GM21390 (cell line): Measurements from ENCODE around the gene MRPL22.
"Not testable (repeated sequence)": the region's sequence is repeated elsewhere in the genome, so short reads cannot be mapped to it uniquely, and the experiment has no call there.

Experiments
- ATAC-seq: cut with Tn5 transposase; IDR thresholded peaks from one replicate; pipeline ENCODE4 v1.9.1; 2021; ENCODE audit not compliant: unreplicated experiment

Gene MRPL22

GRCh38 chr5:154939387-154939786 is 1.5 kb upstream of the MRPL22 start:
- not testable (repeated sequence) for ATAC-seq

GRCh38 chr5:154940375-154940771 is 500 bp upstream of the MRPL22 start:
- ATAC-seq: no peak

- no peak for ATAC-seq
These were observed 2.7 kb downstream of the MRPL22 start for GRCh38 chr5:154943527-154943926.

GRCh38 chr5:154944716-154945115 is 3.8 kb downstream of the MRPL22 start:
- no peak for ATAC-seq

DNA sequence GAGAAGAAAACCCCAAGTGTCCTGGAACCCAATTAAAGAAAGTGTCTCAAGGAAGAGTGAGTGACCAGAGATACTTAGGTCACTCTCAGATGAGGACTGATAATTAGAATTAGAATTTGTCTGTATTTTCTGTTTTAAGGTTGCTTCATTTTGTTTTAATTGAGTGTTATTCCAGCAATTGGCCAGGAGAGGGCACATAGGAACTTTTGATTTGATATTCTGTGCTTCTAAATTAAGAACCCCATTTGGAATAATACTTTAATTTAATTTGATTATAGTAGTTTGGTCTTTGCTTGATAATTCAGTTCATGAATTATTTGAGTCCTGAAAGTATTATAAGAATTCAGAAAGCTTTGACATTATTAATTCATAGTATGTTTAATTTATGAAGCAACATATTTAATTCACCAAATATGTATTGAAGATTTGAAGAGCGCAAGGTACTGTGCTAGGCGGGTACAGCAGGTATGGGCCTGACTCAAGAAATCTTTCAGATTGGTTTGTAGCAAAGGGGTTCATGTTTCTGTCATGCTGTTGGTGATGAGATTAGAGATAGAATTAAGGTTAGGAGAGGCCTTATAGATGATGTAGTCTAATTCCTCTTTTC is 4.9 kb downstream of the MRPL22 start:
- ATAC-seq: no peak

DNA sequence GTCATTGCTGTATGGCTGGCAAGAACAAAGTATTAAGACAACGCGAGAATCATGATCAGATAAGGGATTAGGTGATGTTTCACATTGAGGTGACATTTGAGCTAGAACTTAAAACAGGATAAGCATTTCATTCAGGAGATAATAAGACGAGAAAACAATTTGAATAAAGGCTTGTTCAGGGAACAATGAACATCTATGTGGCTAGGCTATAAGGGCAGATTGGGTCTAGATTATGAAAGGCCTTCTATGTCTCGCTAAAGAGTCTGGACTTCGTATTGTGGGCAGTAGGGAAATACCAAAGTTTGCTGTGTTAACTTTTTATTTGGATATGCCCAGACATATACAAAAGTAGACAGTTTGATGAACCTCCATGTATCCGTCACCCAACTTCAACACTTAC is 6.9 kb downstream of the MRPL22 start:
- ATAC-seq: no peak

- no peak for ATAC-seq
These were observed 7.4 kb downstream of the MRPL22 start for GRCh38 chr5:154948313-154948712.

- ATAC-seq: no peak
These were observed 8.9 kb downstream of the MRPL22 start for GRCh38 chr5:154949781-154950180.

DNA sequence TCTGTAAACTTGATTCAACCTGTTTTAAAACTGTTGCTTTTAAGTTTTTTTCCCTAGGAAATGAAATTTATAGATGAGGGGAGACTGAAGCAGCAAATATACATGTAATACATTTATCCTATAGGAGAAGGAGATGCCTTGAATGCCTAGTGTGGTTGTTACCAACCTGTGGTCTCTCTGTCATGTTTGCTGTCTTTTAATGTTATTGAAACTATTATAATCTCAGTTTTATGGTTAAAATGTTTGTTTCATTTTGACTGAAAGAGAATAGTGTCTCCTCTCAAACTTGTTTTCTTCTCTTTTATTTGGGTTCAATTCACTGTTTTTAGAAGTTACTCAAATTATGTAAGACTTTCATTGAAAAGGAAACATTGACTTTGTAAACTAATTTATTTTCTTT is 15.8 kb downstream of the MRPL22 start:
- ATAC-seq: peak; percentile 76

DNA sequence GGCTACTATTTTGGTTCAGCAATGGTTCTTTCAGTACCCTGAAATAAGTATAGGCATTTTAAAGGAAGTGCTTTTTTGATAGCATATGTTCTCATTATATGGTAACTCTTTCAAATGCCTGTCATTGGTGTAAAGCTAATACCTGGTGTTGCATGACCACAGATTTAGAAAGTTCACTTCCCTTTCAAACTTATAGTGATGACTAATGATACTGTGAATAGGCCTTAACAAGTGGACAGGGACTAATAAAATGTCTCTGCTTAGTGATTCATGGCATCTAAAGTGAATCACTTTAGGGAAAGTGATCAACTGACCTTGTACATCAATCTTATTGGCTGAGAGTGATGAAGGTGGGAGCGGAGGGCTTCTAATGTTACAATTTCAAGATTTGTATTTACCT is 21.6 kb downstream of the MRPL22 start:
- ATAC-seq: peak; percentile 99

GRCh38 chr5:154966081-154966841 is 25.4 kb downstream of the MRPL22 start:
- ATAC-seq: no peak

- ATAC-seq: no peak
These were observed 26.0 kb downstream of the MRPL22 start for GRCh38 chr5:154966874-154967273.

DNA sequence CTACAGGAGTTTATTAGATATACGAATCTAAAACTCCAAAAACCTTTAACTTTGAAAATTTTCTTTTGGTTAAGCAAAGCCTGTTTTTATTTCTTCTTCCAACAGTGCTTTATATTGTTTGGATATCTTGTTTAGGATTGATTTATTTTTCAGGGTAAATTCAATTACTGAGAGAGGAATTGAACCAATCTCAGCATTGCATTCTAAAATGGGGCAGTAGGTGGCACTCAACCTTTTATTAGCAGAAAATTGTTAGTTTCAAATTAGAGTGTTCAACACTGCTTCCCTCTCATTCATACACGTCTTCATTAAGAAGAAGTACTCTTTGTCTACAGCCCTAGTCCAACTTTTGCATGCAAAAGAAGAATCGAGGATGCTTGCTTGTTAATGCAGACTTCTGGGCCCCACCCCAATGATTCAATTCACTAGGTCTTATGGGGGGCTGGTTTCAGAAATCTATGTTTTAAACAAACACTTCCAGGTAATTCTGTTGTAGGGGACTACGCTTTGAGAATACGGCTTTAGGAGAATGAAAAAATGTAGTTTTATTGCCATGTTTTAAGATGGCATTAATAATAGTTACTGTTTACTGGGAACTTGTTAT is 26.6 kb downstream of the MRPL22 start:
- ATAC-seq: no peak

GRCh38 chr5:154968953-154969352 is 28.1 kb downstream of the MRPL22 start:
- ATAC-seq: no peak

- ATAC-seq: no peak
These were observed 29.9 kb downstream of the MRPL22 start for GRCh38 chr5:154970759-154971158.

GRCh38 chr5:154971501-154971900 is 30.6 kb downstream of the MRPL22 start:
- ATAC-seq: no peak

GRCh38 chr5:154972476-154973080 is 31.7 kb downstream of the MRPL22 start:
- no peak for ATAC-seq

GRCh38 chr5:154976082-154976481 is 35.2 kb downstream of the MRPL22 start:
- not testable (repeated sequence) for ATAC-seq

- ATAC-seq: no peak
These were observed 36.5 kb downstream of the MRPL22 start for GRCh38 chr5:154977409-154977808.

- not testable (repeated sequence) for ATAC-seq
These were observed 37.4 kb downstream of the MRPL22 start for GRCh38 chr5:154978294-154978693.

GRCh38 chr5:154984946-154985516 is 44.2 kb downstream of the MRPL22 start:
- ATAC-seq: no peak

DNA sequence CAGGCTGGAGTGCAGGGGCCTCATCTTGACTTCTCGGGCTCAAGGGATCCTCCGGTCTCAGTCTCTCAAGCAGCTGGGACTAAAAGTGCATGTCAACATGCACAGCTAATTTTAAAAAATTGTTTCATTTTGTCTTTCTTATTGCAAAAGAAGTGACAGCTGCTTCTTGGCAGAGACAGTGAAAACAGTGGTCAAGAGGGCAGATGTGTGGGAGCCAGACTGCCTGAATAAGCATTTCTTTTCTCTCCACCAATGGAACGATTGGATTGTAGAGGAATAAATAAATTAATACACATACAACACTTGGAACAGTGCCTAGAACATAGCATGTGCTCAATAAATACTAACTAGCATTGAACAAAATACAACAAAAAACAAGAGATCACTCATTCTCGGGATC is 45.3 kb downstream of the MRPL22 start:
- ATAC-seq: no peak
